WTC11 (cell line): Measurements from ENCODE around the gene MRPL28. TPM values are rescaled to one million over a fixed set of nuclear protein-coding genes. Genes with fewer than 3 reads are reported as not detected.

Experiments
- ATAC-seq: fragments of 200-7000 bp; cut with Tn5 transposase; 2 replicates; pipeline ENCODE4 v1.10.0; 2021; ENCODE audit warnings: mild to moderate bottlenecking, moderate library complexity
- CTCF ChIA-PET: fragments of 300-600 bp; sonication (Branson Sonifier 250); formaldehyde crosslinking; loops from one replicate; lab custom pipeline; 2021; ENCODE audit warnings: antibody characterized with exemption; lab: Charles Lee
- POLR2A ChIA-PET: fragments of 350-600 bp; sonication (Branson Sonifier 250); formaldehyde crosslinking; loops from one replicate; lab custom pipeline; 2021; ENCODE audit warnings: antibody characterized with exemption; lab: Charles Lee
- DNase-seq: peaks from one replicate; pipeline ENCODE4 v3.0.0; 2021; ENCODE audit warnings: low spot score
- H3K27ac Mint-ChIP-seq: 2 replicates; pipeline ENCODE4 v1.8.0; 2021; ENCODE audit warnings: mixed read lengths
- H3K27me3 Mint-ChIP-seq: 2 replicates; pipeline ENCODE4 v1.8.0; 2021; ENCODE audit warnings: low read depth, mild to moderate bottlenecking, moderate library complexity, mixed read lengths
- H3K36me3 Mint-ChIP-seq: 2 replicates; pipeline ENCODE4 v1.8.0; 2021; ENCODE audit warnings: mixed read lengths
- H3K4me1 Mint-ChIP-seq: 2 replicates; pipeline ENCODE4 v1.8.0; 2022; ENCODE audit warnings: mixed read lengths
- H3K4me3 Mint-ChIP-seq: 2 replicates; pipeline ENCODE4 v1.8.0; 2021; ENCODE audit warnings: mild to moderate bottlenecking, moderate library complexity, mixed read lengths
- H3K9me3 Mint-ChIP-seq: 2 replicates; pipeline ENCODE4 v1.8.0; 2021; ENCODE audit warnings: mixed read lengths
- GABPB1 ChIP-seq: sonication (generic); formaldehyde crosslinking; IDR thresholded peaks from 2 replicates; pipeline ENCODE4 v1.8.1; 2023; ENCODE audit warnings: mild to moderate bottlenecking, missing genetic modification reagents
- KAT7 ChIP-seq: sonication (generic); formaldehyde crosslinking; IDR thresholded peaks from 2 replicates; pipeline ENCODE4 v1.8.1; 2023; ENCODE audit warnings: missing genetic modification reagents, mild to moderate bottlenecking, borderline replicate concordance
- NFE2L1 ChIP-seq: sonication (generic); formaldehyde crosslinking; IDR thresholded peaks from 2 replicates; pipeline ENCODE4 v1.8.1; 2023; ENCODE audit warnings: missing genetic modification reagents
- NR2C2 ChIP-seq: sonication (generic); formaldehyde crosslinking; IDR thresholded peaks from 2 replicates; pipeline ENCODE4 v1.8.0; 2022; ENCODE audit warnings: mild to moderate bottlenecking, missing genetic modification reagents
- RORB ChIP-seq: fragments of 250-450 bp; sonication (Bioruptor Pico); IDR thresholded peaks from 2 replicates; pipeline ENCODE4 v1.9.0; 2021; ENCODE audit warnings: mild to moderate bottlenecking
- SMAD3 ChIP-seq: sonication (generic); formaldehyde crosslinking; IDR thresholded peaks from 2 replicates; pipeline ENCODE4 v1.8.0; 2022; ENCODE audit warnings: missing genetic modification reagents, mild to moderate bottlenecking, borderline replicate concordance
- SP1 ChIP-seq: sonication (generic); formaldehyde crosslinking; conservative IDR thresholded peaks from 2 replicates; pipeline ENCODE4 v1.8.1; 2022; ENCODE audit warnings: missing genetic modification reagents
- TEAD4 ChIP-seq: sonication (generic); formaldehyde crosslinking; IDR thresholded peaks from 2 replicates; pipeline ENCODE4 v1.8.0; 2022; ENCODE audit warnings: mild to moderate bottlenecking, missing genetic modification reagents
- ZNF121 ChIP-seq: sonication (generic); formaldehyde crosslinking; IDR thresholded peaks from 2 replicates; pipeline ENCODE4 v1.8.0; 2023; ENCODE audit warnings: missing genetic modification reagents
- ZNF219 ChIP-seq: sonication (generic); formaldehyde crosslinking; IDR thresholded peaks from 2 replicates; pipeline ENCODE4 v1.8.0; 2023; ENCODE audit warnings: missing genetic modification reagents, mild to moderate bottlenecking, borderline replicate concordance
- ZNF317 ChIP-seq: sonication (generic); formaldehyde crosslinking; IDR thresholded peaks from 2 replicates; pipeline ENCODE4 v1.8.1; 2023; ENCODE audit warnings: low read depth, mild to moderate bottlenecking, moderate library complexity, missing genetic modification reagents, borderline replicate concordance
- total RNA-seq: library from RNA; stranded (reverse); gene quantifications from 3 replicates; pipeline ENCODE4 v1.2.3, GENCODE V29; 2021
- TF ChIP-seq, protein P1 (sequence below): fragments of 250-450 bp; sonication (Bioruptor Pico); IDR thresholded peaks from 2 replicates; pipeline ENCODE4 v1.8.0; 2021; ENCODE audit warnings: mild to moderate bottlenecking
- TF ChIP-seq, protein P2 (sequence below): sonication (generic); formaldehyde crosslinking; IDR thresholded peaks from 2 replicates; pipeline ENCODE4 v1.8.1; 2023; ENCODE audit warnings: mild to moderate bottlenecking, missing genetic modification reagents, borderline replicate concordance
- TF ChIP-seq, protein P3 (sequence below): sonication (generic); formaldehyde crosslinking; IDR thresholded peaks from 2 replicates; pipeline ENCODE4 v1.8.1; 2023; ENCODE audit warnings: mild to moderate bottlenecking, missing genetic modification reagents, moderate library complexity
- TF ChIP-seq, protein P4 (sequence below): sonication (generic); formaldehyde crosslinking; IDR thresholded peaks from 2 replicates; pipeline ENCODE4 v1.8.1; 2022; ENCODE audit warnings: low read depth, missing genetic modification reagents, borderline replicate concordance
- TF ChIP-seq, protein P5 (sequence below): fragments of 250-450 bp; sonication (Bioruptor Pico); IDR thresholded peaks from 2 replicates; pipeline ENCODE4 v1.9.0; 2021; ENCODE audit warnings: mild to moderate bottlenecking, borderline replicate concordance

MRPL28 gene
- total RNA-seq, 1 experiment from 2014 or later: 119 TPM

DNA sequence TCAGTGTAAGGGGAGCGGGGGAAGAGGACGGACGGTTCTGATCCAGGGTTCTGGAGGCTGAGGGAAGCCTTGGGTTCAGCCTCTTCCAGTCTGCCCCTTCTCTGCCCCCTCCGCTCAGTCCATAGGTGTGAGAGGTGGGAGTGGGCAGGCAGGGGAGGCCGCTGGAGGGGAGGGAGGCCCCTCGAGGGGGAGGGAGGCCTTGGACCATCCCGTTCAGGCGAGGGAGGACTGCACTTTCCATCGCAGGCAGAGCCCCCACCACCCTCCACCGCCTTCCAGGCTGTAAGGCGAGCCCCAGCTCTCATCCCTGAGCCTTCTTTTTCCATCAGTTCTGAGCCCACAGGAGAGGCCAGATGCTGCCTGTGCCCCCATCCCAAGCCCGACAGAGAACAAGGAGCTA is 13.6 kb downstream of the MRPL28 start (continued):
- TF ChIP-seq, protein P1, sequence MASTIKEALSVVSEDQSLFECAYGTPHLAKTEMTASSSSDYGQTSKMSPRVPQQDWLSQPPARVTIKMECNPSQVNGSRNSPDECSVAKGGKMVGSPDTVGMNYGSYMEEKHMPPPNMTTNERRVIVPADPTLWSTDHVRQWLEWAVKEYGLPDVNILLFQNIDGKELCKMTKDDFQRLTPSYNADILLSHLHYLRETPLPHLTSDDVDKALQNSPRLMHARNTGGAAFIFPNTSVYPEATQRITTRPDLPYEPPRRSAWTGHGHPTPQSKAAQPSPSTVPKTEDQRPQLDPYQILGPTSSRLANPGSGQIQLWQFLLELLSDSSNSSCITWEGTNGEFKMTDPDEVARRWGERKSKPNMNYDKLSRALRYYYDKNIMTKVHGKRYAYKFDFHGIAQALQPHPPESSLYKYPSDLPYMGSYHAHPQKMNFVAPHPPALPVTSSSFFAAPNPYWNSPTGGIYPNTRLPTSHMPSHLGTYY: no peak
- TF ChIP-seq, protein P2, sequence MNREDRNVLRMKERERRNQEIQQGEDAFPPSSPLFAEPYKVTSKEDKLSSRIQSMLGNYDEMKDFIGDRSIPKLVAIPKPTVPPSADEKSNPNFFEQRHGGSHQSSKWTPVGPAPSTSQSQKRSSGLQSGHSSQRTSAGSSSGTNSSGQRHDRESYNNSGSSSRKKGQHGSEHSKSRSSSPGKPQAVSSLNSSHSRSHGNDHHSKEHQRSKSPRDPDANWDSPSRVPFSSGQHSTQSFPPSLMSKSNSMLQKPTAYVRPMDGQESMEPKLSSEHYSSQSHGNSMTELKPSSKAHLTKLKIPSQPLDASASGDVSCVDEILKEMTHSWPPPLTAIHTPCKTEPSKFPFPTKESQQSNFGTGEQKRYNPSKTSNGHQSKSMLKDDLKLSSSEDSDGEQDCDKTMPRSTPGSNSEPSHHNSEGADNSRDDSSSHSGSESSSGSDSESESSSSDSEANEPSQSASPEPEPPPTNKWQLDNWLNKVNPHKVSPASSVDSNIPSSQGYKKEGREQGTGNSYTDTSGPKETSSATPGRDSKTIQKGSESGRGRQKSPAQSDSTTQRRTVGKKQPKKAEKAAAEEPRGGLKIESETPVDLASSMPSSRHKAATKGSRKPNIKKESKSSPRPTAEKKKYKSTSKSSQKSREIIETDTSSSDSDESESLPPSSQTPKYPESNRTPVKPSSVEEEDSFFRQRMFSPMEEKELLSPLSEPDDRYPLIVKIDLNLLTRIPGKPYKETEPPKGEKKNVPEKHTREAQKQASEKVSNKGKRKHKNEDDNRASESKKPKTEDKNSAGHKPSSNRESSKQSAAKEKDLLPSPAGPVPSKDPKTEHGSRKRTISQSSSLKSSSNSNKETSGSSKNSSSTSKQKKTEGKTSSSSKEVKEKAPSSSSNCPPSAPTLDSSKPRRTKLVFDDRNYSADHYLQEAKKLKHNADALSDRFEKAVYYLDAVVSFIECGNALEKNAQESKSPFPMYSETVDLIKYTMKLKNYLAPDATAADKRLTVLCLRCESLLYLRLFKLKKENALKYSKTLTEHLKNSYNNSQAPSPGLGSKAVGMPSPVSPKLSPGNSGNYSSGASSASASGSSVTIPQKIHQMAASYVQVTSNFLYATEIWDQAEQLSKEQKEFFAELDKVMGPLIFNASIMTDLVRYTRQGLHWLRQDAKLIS (CRISPR knock-in tag): no peak
- TF ChIP-seq SMAD3 (CRISPR knock-in tag) (no peak), NR2C2 (CRISPR knock-in tag) (no peak), TEAD4 (no peak), ZNF121 (CRISPR knock-in tag) (no peak)
- TF ChIP-seq, protein P3, sequence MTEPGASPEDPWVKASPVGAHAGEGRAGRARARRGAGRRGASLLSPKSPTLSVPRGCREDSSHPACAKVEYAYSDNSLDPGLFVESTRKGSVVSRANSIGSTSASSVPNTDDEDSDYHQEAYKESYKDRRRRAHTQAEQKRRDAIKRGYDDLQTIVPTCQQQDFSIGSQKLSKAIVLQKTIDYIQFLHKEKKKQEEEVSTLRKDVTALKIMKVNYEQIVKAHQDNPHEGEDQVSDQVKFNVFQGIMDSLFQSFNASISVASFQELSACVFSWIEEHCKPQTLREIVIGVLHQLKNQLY (CRISPR knock-in tag): no peak
- TF ChIP-seq, protein P4, sequence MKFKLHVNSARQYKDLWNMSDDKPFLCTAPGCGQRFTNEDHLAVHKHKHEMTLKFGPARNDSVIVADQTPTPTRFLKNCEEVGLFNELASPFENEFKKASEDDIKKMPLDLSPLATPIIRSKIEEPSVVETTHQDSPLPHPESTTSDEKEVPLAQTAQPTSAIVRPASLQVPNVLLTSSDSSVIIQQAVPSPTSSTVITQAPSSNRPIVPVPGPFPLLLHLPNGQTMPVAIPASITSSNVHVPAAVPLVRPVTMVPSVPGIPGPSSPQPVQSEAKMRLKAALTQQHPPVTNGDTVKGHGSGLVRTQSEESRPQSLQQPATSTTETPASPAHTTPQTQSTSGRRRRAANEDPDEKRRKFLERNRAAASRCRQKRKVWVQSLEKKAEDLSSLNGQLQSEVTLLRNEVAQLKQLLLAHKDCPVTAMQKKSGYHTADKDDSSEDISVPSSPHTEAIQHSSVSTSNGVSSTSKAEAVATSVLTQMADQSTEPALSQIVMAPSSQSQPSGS (CRISPR knock-in tag): no peak

DNA sequence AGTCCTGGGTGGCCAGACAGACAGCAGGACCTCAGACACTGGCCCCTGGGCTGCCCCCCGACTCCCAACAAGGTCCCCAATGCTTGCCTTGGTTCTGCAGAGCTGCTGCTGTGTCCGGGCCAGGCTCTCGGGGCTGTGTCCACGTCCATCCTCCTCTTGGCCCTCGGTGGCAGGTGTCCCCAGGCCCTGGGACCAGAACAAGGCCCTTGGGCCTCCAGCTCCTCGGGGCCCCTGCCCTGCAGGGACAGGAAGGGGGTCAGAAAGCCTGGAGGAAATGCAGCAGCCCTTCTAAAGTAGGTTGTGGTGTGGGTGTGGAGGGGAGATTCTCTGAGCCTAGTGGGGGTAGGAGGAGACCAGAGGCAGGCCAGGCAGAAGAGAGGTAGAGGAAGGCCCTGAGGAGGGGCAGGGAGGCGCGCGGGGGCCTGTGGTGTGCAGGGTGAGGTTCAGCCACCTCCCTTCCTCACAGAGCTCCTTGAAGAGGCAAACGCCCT is 15.3 kb downstream of the MRPL28 start:
- TF ChIP-seq NFE2L1 (CRISPR knock-in tag) (no peak), ZNF317 (CRISPR knock-in tag) (no peak), KAT7 (CRISPR knock-in tag) (no peak), SP1 (CRISPR knock-in tag) (no peak), RORB (no peak), GABPB1 (CRISPR knock-in tag) (no peak), ZNF219 (no peak)
- TF ChIP-seq, protein P5, sequence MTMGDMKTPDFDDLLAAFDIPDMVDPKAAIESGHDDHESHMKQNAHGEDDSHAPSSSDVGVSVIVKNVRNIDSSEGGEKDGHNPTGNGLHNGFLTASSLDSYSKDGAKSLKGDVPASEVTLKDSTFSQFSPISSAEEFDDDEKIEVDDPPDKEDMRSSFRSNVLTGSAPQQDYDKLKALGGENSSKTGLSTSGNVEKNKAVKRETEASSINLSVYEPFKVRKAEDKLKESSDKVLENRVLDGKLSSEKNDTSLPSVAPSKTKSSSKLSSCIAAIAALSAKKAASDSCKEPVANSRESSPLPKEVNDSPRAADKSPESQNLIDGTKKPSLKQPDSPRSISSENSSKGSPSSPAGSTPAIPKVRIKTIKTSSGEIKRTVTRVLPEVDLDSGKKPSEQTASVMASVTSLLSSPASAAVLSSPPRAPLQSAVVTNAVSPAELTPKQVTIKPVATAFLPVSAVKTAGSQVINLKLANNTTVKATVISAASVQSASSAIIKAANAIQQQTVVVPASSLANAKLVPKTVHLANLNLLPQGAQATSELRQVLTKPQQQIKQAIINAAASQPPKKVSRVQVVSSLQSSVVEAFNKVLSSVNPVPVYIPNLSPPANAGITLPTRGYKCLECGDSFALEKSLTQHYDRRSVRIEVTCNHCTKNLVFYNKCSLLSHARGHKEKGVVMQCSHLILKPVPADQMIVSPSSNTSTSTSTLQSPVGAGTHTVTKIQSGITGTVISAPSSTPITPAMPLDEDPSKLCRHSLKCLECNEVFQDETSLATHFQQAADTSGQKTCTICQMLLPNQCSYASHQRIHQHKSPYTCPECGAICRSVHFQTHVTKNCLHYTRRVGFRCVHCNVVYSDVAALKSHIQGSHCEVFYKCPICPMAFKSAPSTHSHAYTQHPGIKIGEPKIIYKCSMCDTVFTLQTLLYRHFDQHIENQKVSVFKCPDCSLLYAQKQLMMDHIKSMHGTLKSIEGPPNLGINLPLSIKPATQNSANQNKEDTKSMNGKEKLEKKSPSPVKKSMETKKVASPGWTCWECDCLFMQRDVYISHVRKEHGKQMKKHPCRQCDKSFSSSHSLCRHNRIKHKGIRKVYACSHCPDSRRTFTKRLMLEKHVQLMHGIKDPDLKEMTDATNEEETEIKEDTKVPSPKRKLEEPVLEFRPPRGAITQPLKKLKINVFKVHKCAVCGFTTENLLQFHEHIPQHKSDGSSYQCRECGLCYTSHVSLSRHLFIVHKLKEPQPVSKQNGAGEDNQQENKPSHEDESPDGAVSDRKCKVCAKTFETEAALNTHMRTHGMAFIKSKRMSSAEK: no peak
- TF ChIP-seq, protein P3 (CRISPR knock-in tag): no peak
- TF ChIP-seq, all 79 proteins: peak for 0
- no peak overlapping the region for H3K27ac Mint-ChIP-seq
- no peak for DNase-seq
- H3K4me1 Mint-ChIP-seq: peaks cover 6% of the 10 kb centered on the region
- ChIA-PET CTCF (interaction anchor here (0.6 to 1.2 kb wide), 3 partner anchors 228 to 359 kb away, joined by 3 to 4 read pairs (median 3); no protein-coding TSS in a partner anchor), POLR2A (no interaction called here)
- H3K9me3 Mint-ChIP-seq: no peaks in the 10 kb centered on the region
- H3K36me3 Mint-ChIP-seq: peaks cover 6% of the 10 kb centered on the region; the same call in 1 of the 2 replicates
- ATAC-seq: no peak
- no peaks in the 10 kb centered on the region; the same call in 1 of the 2 replicates for H3K27me3 Mint-ChIP-seq
- no peak overlapping the region for H3K4me3 Mint-ChIP-seq
